Esophagus (tissue), 2 donors: ENCODE measurements around the gene RNF7. TPM values are rescaled to one million over a fixed set of nuclear protein-coding genes. Genes with fewer than 3 reads are reported as not detected.

ENCODE experiments used
- H3K27ac ChIP-seq, 2 donors: one replicate each; pipeline ENCODE4 v1.5.1; 2013; ENCODE audit warnings: low read depth in 2 of 2, mild to moderate bottlenecking in 2 of 2, inconsistent platforms in 1 of 2, low read length in 1 of 2, moderate library complexity in 1 of 2
- H3K27me3 ChIP-seq, 2 donors: one replicate each; pipeline ENCODE4 v1.6.1; 2013; ENCODE audit warnings: low read length in 2 of 2, control low read depth in 1 of 2, mild to moderate bottlenecking in 1 of 2; ENCODE audit not compliant: insufficient read depth in 2 of 2, control insufficient read depth in 1 of 2
- H3K36me3 ChIP-seq, 2 donors: one replicate each; pipeline ENCODE4 v1.6.1; 2013; ENCODE audit warnings: low read length in 1 of 2; ENCODE audit not compliant: control insufficient read depth in 2 of 2, insufficient read depth in 2 of 2
- H3K4me1 ChIP-seq, 2 donors: one replicate each; pipeline ENCODE4 v1.6.1; 2013; ENCODE audit warnings: low read length in 1 of 2; ENCODE audit not compliant: control insufficient read depth in 2 of 2, insufficient read depth in 2 of 2
- H3K4me3 ChIP-seq, 2 donors: one replicate each; pipeline ENCODE4 v1.5.1; 2013; ENCODE audit warnings: low read length in 2 of 2, mild to moderate bottlenecking in 2 of 2, low read depth in 1 of 2, moderate library complexity in 1 of 2
- H3K9me3 ChIP-seq, 2 donors: one replicate each; pipeline ENCODE4 v1.6.1; 2013; ENCODE audit warnings: mild to moderate bottlenecking in 2 of 2, low read depth in 1 of 2, low read length in 1 of 2, moderate library complexity in 1 of 2; ENCODE audit not compliant: control insufficient read depth in 2 of 2, insufficient read depth in 1 of 2
- WGBS, 2 donors: extraction: QIAGEN DNeasy Blood & Tissue Kit; methylation state at CpG; one replicate each; pipeline ENCODE4 v1.1.7; 2013; 5-methylcytosine and 5-hydroxymethylcytosine counted together
- polyA plus RNA-seq, 2 donors: library from polyadenylated mRNA; stranded (reverse); fragments of 200-250 nt; gene quantifications; one replicate each; pipeline ENCODE4 v1.2.3, GENCODE V29; 2013
- donor health status: healthy with polysubstance abuse.
- donor health status: Bipolar disorder and iron deficiency.

The RNF7 gene
- polyA plus RNA-seq, 2 donors: 97.7 to 181 TPM

GRCh38 chr3:141769221-141769894 is 31.3 kb downstream of the RNF7 start:
- Histone ChIP-seq H3K36me3 (no peaks in the 10 kb centered on the region), H3K27ac (no peak overlapping the region), H3K4me1 (no peaks in the 10 kb centered on the region), H3K9me3 (no peaks in the 10 kb centered on the region), H3K27me3 (no peaks in the 10 kb centered on the region), H3K4me3 (no peak overlapping the region)
- 61 to 68% methylated on average over 6 of the region's 6 CpGs for WGBS, 2 donors

GRCh38 chr3:141773676-141774075 is 35.6 kb downstream of the RNF7 start:
- Histone ChIP-seq H3K27me3 (no peaks in the 10 kb centered on the region), H3K4me3 (no peak overlapping the region), H3K27ac (no peak overlapping the region), H3K4me1 (no peaks in the 10 kb centered on the region), H3K36me3 (no peaks in the 10 kb centered on the region), H3K9me3 (no peaks in the 10 kb centered on the region)
- WGBS, 2 donors: 94 to 96% methylated on average over 6 of the region's 6 CpGs

- 91 to 92% methylated on average over 14 of the region's 14 CpGs for WGBS, 2 donors
- H3K4me3 ChIP-seq: no peak overlapping the region
- H3K27me3 ChIP-seq: no peaks in the 10 kb centered on the region
- H3K27ac ChIP-seq: no peak overlapping the region
- H3K4me1 ChIP-seq: no peaks in the 10 kb centered on the region
- H3K9me3 ChIP-seq: no peaks in the 10 kb centered on the region
- no peaks in the 10 kb centered on the region for H3K36me3 ChIP-seq
Observed at GRCh38 chr3:141776376-141776775, 38.3 kb downstream of the RNF7 start.

- Histone ChIP-seq H3K9me3 (no peaks in the 10 kb centered on the region), H3K36me3 (no peaks in the 10 kb centered on the region), H3K4me1 (no peaks in the 10 kb centered on the region), H3K27ac (no peak overlapping the region), H3K4me3 (no peak overlapping the region), H3K27me3 (no peaks in the 10 kb centered on the region)
- WGBS, 2 donors: 86 to 91% methylated on average over 15 of the region's 15 CpGs
Observed at GRCh38 chr3:141776885-141777284, 38.8 kb downstream of the RNF7 start.

GRCh38 chr3:141777957-141778813 is 40.1 kb downstream of the RNF7 start:
- Histone ChIP-seq H3K4me1 (no peaks in the 10 kb centered on the region), H3K9me3 (no peaks in the 10 kb centered on the region), H3K27me3 (no peaks in the 10 kb centered on the region), H3K36me3 (no peaks in the 10 kb centered on the region), H3K4me3 (no peak overlapping the region), H3K27ac (no peak overlapping the region)
- WGBS, 2 donors: 92 to 93% methylated on average over 42 of the region's 42 CpGs

- Histone ChIP-seq H3K4me3 (no peak overlapping the region), H3K4me1 (no peaks in the 10 kb centered on the region), H3K36me3 (no peaks in the 10 kb centered on the region), H3K27me3 (no peaks in the 10 kb centered on the region), H3K9me3 (no peaks in the 10 kb centered on the region), H3K27ac (no peak overlapping the region)
- 97 to 100% methylated on average over 1 of the region's 1 CpG for WGBS, 2 donors
Observed at GRCh38 chr3:141779667-141780066, 41.6 kb downstream of the RNF7 start.

GRCh38 chr3:141782386-141782932 is 44.4 kb downstream of the RNF7 start:
- Histone ChIP-seq H3K4me1 (no peaks in the 10 kb centered on the region), H3K9me3 (no peaks in the 10 kb centered on the region), H3K4me3 (no peak overlapping the region), H3K36me3 (no peaks in the 10 kb centered on the region), H3K27ac (no peak overlapping the region), H3K27me3 (no peaks in the 10 kb centered on the region)
- 50 to 63% methylated on average over 4 of the region's 4 CpGs for WGBS, 2 donors

GRCh38 chr3:141783632-141784031 is 45.5 kb downstream of the RNF7 start:
- no peaks in the 10 kb centered on the region for H3K27me3 ChIP-seq
- no peaks in the 10 kb centered on the region for H3K9me3 ChIP-seq
- H3K27ac ChIP-seq: no peak overlapping the region
- no peaks in the 10 kb centered on the region for H3K4me1 ChIP-seq
- H3K4me3 ChIP-seq: no peak overlapping the region
- 83 to 88% methylated on average over 6 of the region's 6 CpGs for WGBS, 2 donors
- H3K36me3 ChIP-seq: no peaks in the 10 kb centered on the region

- WGBS, 2 donors: 87 to 92% methylated on average over 8 of the region's 8 CpGs
- no peak overlapping the region for H3K27ac ChIP-seq
- H3K36me3 ChIP-seq: no peaks in the 10 kb centered on the region
- no peaks in the 10 kb centered on the region for H3K9me3 ChIP-seq
- no peaks in the 10 kb centered on the region for H3K4me1 ChIP-seq
- H3K4me3 ChIP-seq: no peak overlapping the region
- no peaks in the 10 kb centered on the region for H3K27me3 ChIP-seq
Observed at GRCh38 chr3:141784096-141784495, 46.0 kb downstream of the RNF7 start.
